Hematopoietic multipotent progenitor cell treated with erythropoietin and hydrocortisone succinate and interleukin-3 and kit ligand, for 6 days (in vitro differentiated cells): Measurements from ENCODE around the gene FA2H.
"Not testable (repeated sequence)": the region's sequence is repeated elsewhere in the genome, so short reads cannot be mapped to it uniquely, and the experiment has no call there.

Experiments used
- DNase-seq: peaks from one replicate; pipeline ENCODE4 v3.0.0-alpha.2; 2015

The FA2H gene

DNA sequence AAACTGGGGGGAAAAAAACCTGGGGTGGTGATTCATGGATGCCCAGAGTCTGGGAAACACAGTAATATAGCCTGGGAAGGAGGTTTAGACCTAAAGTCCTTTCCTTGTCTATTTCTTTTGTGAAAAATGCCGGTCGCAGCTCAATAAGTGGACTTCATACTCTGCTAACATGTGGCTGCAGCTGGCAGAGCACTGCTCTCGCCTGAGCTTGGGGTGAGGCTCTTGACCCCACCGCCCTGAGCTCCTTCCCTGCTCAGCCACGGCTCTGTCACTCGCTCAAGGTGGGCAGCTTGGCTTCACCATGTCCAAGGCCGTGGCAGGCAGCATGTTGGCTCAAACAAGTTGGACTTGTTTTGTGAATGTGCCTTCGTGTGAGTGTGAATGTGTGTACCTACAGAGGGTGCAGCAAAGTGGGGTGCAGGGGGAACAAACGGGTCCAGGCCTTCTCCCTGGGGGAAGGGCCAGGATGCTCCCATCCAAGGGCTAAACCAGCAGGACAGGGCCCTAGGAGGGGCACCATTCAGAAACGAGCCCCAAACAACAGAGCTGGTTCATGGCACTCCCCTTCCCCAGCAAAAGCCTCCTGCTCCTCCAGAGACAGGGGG is 4.9 kb downstream of the FA2H start:
- DNase-seq, result no peak

DNA sequence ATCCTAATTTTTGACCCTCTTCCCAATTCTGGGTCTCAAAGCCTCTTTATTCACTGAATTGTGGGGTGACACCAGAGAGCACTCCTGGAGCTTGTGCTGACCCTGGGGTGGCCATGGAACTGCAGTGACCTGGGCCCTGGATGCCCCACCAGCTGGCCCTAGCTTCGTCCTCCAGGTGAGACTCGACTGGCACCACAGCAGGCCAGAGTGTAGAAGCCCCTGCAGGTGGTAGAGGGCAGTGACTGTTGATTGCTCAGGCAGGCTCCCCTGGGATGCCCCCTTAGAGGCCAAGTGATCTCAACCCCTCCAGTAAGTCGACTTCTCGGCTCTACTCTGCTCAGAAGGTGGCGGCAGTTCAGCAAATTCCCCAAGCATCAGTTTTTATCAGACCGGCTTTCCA is 6.4 kb downstream of the FA2H start:
- DNase-seq, result no peak

- DNase-seq, result no peak
Observed at GRCh38 chr16:74767749-74768148, 6.9 kb downstream of the FA2H start.

DNA sequence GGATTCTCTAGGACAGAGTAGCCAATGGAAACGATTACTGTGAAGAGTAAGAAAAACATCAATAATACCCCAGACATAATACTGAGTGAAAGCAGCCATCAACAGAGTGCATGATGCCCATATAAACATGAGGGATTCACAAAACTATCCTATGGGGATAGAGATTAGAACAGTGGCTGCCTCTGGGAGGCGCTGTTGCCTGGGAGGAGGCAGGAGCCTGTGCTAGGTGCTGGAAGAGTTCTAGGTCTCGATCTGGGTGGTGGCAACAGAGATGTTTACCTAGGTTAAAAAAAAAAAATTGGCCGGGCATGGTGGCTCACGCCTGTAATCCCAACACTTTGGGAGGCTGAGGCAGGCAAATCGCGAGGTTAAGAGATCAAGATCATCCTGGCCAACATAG is 7.9 kb downstream of the FA2H start:
- DNase-seq, result peak; percentile 32

DNA sequence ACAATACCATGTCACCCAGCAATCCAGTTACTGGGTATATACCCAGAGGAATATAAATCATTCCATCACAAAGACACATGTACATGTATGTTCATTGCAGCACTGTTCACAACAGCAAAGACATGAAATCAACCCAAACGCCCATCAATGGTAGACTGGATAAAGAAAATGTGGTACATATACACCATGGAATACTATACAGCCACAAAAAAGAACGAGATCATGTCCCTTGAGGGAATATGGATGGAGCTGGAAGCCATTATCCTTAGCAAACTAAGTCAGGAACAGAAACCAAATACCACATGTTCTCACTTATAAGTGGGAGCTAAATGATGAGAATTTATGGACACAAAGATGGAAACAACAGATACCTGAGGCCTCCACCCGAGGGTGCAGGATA is 10.4 kb downstream of the FA2H start:
- DNase-seq, result not testable (repeated sequence)

GRCh38 chr16:74761665-74762064 is 13.0 kb downstream of the FA2H start:
- no peak for DNase-seq

- no peak for DNase-seq
Observed at GRCh38 chr16:74760007-74760767, 14.4 kb downstream of the FA2H start.

DNA sequence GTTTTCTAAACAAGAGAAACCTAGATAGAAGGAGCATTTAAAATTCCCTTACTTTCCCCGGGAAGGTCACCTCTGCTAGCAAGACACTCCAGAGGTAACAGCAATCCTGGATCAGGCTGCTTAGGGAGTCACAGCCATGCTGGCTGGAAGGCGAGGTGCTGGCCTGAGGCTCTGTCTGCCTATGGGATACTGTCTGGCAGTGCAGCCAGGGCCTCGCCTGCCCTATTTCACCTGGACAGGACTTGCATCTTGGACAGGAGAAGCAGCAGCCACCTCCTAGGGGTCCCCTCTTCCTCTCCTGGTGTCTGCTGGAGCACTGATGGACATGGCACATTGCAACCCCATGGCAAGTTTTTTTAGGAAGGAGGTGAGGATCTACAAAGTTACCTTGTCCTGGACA is 15.1 kb downstream of the FA2H start:
- no peak for DNase-seq

DNA sequence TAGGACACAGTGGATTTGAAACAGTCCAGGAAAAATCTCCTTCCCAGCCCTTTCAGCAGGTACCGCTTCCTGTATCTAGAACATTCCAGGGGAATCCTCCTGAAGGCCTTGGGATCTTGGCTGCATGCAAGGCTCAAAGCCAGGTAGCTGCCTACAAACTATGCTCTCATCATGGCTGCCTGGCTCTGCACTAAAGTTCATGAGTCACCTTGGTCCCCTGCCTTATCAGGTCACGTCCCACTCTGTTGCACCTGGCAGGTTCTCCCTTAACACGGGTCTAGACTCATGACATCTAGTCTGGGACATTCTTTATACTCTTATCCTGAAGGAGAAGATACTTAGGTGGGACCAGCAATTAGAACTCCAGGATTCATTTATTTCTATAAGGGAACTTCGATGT is 15.8 kb downstream of the FA2H start:
- no peak for DNase-seq

- DNase-seq, result no peak
Observed at GRCh38 chr16:74757349-74757748, 17.3 kb downstream of the FA2H start.

GRCh38 chr16:74756203-74756602 is 18.4 kb downstream of the FA2H start:
- DNase-seq, result peak; percentile 58

- DNase-seq, result no peak
Observed at GRCh38 chr16:74753180-74753579, 21.4 kb downstream of the FA2H start.

- DNase-seq, result no peak
Observed at GRCh38 chr16:74752756-74753155, 21.9 kb downstream of the FA2H start.

DNA sequence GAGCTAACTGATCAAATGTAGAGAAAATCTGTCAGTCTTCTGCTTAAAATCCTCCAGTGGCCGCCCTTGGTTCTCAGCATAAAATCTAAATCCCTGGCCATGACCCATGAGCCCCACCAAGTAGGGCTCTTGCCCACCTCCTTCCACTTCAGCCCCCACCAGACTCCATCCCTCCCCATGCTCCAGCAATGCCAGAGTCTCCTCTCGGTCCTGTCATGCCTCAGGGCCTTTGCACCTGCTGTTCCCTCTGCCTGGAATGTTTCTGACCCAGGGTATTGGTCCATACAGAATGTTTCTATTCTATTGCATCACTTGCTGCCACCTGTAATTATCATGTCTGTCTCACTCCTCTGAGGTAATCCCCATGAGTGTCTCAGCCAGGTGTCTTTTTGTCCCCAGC is 22.4 kb downstream of the FA2H start:
- no peak for DNase-seq

DNA sequence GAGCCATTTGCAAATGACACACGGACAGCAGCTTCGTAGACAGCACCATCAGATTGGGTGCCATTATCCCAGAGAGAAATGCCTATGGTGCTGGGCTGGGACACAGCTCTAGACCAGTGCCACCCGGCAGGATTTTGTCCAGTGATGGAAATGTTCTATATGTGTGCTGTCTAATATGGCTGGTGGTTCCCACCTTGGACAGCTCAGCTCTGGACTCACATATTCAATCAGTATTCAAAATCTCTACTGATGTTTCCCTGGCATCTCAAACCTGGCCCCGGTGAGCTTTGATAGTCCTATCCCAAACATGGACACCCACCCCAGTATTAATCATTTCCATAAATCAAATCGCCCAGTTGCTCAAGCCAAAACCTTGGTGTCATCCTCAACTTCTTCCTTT is 23.0 kb downstream of the FA2H start:
- DNase-seq, result no peak

- no peak for DNase-seq
Observed at GRCh38 chr16:74749291-74750055, 25.1 kb downstream of the FA2H start.

GRCh38 chr16:74748616-74749026 is 26.0 kb downstream of the FA2H start:
- DNase-seq, result no peak

DNA sequence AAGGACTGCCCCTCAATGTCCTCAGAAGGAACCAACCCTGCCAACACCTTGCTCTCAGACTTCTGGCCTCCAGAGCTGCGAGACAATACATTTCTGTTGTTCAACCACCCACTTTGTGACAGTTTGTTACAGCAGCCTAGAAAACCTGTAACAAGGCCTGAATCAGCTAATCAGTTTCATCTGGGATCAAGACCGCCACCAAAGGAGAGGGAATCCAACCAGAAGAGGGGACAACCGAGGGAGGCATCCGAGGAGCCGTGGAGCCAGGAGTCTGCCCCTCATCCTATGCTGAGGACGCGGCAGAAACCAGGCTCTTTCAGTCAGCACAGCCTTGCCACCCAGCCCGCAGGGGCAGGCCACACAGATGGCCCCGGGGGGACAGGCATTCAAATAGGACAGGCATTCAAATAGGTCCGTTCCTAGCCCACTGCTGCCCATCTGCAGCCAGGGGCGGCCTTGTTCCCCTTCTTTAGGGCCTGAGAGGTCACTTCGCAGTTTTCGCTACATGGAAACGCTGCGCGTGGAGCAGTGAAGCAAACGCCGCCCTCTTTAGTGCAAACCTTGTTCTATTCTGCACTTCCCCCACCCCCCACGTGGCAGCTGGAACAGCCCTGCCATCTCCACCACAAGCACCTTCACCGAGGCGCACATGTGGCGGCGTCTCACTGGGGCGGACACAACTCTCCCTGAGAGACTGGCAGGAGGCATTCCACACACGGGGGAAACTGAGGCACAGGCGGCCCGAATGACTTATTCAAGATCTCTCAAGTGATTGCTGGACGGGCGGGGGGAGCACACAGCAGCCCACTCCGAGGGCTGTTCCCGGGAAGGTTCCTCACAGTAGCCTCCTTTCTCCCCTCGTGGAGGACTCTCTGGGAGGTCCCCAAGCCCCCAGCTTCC is 26.7 kb downstream of the FA2H start:
- no peak for DNase-seq

GRCh38 chr16:74745926-74746325 is 28.7 kb downstream of the FA2H start:
- DNase-seq, result no peak

GRCh38 chr16:74745109-74745615 is 29.5 kb downstream of the FA2H start:
- DNase-seq, result no peak

DNA sequence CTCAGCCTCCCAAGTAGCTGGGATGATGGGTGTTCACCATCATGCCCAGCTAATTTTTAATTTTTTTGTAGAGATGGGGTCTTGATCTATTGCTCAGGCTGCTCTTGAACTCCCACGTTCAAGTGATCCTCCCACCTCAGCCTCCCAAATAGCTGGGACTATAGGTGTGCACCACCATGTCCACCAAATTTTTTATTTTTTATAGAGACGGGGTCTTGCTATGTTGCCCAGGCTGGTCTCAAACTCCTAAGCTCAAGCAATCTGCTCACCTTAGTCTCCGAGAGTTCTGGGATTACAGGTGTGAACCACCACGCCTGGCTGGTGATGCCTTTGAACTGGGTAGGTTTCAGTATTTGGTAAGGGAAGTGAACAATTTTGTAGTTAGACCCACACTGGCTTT is 30.1 kb downstream of the FA2H start:
- no peak for DNase-seq

- DNase-seq, result peak; percentile 60
Observed at GRCh38 chr16:74743668-74744299, 30.8 kb downstream of the FA2H start.
